Hindlimb muscle (tissue), 1 donor: ENCODE measurements around the gene MYO18A. TPM values are rescaled to one million over a fixed set of nuclear protein-coding genes. Genes with fewer than 3 reads are reported as not detected.

ENCODE experiments used
- DNase-seq: peaks from one replicate; pipeline ENCODE4 v3.0.0-alpha.2; 2013
- polyA plus RNA-seq: library from polyadenylated mRNA; unstranded; fragments of 120-200 nt; gene quantifications from one replicate; pipeline ENCODE4 v1.2.1, GENCODE V29; 2013; ENCODE audit not compliant: insufficient read length

Gene MYO18A
- polyA plus RNA-seq, 1 donor, result 385 TPM

DNA sequence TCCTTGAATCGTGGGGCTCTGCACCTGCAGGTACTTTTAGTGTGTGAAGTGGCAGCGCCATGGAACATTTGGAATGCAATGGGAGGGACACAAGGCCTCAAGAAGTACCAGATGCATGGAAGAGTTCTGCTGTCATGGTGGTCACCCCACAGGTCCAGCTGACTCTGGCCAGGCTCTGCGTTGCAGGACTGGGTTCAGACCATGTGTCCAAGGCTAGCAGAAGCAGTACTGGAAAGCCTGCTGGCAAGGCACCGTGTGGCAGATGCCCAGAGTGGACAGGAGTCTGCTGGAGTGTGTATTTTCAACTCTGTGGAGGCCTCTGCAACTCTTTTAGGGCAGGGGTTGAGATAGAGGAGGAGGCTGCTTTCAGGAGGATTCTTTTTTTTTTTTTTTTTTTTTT lies 135.2 kb downstream of the MYO18A start:
- no peak for DNase-seq

GRCh38 chr17:29043539-29044145 lies 136.6 kb downstream of the MYO18A start:
- no peak for DNase-seq

DNA sequence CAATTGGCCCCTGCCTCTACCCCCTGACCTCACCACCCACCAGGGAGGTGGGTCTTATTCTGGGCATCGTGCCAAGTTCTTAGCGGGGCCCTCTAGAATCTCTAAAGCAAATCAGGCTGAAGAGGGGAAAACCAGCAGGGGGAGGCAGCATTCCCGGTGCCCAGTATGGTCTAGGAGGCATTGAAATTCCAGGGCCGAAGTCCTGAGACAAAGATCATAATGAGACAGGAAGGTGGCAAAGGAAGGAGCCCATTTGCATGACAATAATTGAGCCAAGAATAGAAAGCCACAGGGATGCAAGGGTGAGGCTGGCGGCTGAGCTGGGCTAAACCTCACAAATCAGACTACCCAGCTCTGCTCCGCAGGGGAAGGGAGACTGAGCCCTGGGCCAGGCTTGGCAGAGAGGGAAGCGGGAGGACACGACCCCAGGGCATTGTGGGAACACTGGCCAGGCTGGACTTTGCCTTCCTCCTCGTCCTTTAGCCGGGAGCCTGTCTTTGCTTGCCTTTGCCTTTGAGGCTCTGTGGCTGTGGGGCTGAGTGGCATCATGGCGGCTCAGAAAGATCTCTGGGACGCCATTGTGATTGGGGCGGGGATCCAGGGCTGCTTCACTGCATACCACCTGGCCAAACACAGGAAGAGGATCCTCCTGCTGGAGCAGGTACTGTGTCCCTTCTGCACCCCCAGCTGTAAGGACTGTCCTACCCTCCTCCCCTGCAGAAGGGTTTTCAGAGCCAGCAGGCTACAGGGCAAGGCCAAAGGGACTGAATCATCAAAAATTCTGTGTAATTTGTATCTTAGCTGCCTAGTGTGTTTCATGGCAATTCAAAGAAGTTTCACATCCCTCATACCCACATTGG lies 137.3 kb downstream of the MYO18A start, which contains the start of gene PIPOX:
TSS of gene PIPOX (plus strand) at position 463 of the 860 bp plus-strand sequence. CDS start at position 548, 85 bp downstream.
- DNase-seq, result no peak

GRCh38 chr17:29042026-29042678 lies 138.0 kb downstream of the MYO18A start:
- no peak for DNase-seq

DNA sequence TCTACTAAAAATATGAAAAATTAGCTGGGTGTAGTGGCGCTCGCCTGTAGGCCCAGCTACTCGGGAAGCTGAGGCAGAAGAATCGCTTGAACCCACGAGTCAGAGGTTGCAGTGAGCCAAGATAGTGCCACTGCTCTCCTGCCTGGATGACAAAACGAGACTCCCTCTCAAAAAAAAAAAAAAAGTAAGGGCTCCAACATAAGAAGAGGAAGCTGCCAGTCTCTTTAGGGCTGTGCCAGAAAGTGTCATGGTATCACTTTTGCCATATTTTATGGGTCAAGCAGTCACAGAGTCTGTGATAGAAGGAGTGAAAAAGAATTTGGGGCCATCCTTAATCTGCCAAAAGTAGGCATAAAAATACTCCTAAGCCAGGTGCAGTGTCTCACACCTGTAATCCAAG lies 138.6 kb downstream of the MYO18A start:
- DNase-seq, result no peak

- DNase-seq, result no peak
Measured at GRCh38 chr17:29041091-29041490, 139.1 kb downstream of the MYO18A start.

- DNase-seq, result no peak
Measured at GRCh38 chr17:29039764-29040598, 140.2 kb downstream of the MYO18A start.

DNA sequence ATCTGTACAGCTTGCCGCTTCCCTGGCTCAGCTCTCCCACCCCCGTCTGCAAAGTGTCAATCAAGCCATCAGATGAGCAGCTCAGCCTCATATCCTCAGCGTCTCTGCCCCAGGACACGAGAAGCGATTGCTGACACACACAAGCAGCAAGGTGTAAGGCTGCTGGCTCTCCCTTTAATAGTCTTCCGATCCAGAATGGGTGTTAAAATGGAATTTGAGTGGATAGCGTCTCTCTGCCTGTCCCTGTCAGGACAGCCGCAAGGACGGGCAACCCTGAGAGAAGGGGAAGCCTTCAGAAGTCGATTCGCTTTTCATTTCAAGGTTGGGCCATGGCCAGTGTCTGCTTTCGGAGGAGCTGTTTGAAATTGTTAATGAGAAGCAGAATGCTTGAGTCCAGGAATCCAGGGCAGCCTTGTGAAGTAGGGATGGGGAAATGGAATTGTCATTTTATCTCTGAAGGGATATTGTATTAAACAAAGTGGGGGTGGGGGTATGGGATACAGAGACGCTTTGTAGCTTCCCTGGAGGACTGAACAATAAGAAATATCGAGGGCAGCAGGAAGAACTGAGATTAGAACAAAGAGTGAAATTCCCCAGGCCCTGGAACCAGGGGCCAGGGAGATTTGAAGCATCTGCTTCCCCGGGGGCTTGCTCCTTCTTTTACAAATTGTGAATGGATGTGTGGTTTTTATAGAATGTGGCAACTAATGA lies 142.0 kb downstream of the MYO18A start:
- no peak for DNase-seq

GRCh38 chr17:29037739-29038084 lies 142.5 kb downstream of the MYO18A start:
- DNase-seq, result no peak

DNA sequence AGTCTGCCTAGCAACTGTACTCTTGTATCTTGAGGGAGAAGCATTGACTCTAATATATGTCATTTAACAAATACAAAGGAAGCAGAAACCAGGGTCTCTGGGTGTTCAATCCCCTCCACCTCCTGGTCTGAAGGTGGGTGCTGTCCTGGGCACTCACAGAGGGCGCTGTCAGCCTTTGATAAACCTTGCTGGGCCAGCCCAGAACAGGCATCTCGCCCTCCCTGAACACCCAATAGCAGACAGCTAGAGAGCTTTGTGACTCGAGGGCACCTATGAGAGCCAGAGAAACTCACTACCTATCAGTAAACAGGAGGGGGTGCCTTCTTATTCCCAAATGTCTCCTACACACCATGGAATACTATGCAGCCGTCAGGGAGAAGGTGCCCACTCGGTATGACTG lies 143.6 kb downstream of the MYO18A start:
- DNase-seq, result no peak

- no peak for DNase-seq
Measured at GRCh38 chr17:29034510-29034909, 145.7 kb downstream of the MYO18A start.

DNA sequence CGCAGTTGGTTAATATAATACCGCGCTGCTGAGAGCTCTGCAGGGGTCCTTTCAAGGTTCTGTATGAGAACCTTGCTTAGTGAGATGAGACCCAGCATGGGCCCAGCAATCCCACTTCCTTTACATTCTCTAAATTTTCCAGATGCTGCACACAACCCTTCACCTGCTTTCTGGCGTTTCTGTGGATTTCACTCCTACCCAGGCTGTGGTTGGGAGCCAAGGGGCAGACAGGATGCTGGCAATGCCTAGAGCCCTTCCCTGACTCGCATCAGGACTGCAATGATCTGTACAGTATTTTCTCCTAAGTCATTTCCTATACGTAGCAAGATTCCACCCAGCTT lies 147.4 kb downstream of the MYO18A start:
- DNase-seq, result no peak

DNA sequence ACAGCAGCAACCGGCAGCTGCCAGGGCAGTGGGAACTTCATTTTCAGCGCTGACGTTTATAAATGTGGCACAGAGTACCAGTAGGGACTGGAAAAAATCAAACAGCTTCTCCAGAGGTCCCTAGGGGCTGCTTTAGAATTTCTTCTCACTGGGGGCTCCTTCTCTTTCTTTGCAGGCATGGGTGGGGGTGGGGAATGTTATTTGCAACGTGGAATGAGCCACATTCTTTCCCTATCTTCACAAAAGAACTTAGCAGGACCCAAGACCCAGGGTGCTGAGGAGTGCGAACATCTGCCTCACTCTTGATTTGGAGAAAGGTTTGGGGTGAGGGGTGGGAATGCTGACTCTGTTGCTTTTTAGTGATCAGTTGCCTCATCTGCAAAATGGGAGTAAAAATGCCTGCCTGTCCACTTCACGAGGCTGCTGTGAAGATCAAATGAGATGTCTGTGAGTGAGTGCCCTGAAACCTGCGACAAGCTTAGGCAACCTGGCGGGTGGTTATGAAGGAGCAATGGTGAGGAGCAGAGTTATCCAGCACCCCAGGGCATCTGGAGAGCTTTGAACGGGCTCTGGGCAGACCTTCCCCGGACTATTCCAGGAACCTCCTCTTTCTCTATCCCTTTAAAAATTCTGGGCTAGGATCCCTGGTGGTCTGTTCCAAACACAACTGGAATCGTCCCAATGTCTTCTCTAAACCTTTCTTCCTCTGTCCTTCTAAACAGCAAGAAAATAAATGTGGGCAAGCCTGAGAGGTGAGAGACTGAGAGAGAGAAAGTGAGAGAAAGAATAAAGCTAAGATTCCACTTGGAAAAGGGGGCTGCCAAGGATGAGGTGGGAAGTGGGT lies 148.0 kb downstream of the MYO18A start:
- DNase-seq, result no peak

DNA sequence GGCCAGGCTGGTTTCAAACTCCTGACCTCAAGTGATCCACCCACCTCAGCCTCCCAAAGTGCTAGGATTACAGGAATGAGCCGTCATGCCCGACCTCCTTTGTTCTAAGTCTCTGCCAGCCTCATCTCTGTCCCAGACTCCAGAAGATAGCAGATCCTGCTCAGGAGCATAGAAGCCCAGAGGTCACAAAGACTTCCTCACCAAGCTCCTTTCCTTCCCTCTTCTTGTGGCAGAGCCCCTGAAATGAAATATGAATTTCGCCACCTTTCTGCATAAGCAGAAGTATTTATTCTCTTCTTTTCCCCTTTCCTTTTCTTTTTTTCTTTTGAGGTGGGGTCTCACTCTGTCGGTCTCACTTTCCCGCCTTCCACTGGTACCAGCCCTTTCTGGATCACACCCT lies 148.7 kb downstream of the MYO18A start:
- no peak for DNase-seq

- no peak for DNase-seq
Measured at GRCh38 chr17:29024316-29024952, 155.8 kb downstream of the MYO18A start.

DNA sequence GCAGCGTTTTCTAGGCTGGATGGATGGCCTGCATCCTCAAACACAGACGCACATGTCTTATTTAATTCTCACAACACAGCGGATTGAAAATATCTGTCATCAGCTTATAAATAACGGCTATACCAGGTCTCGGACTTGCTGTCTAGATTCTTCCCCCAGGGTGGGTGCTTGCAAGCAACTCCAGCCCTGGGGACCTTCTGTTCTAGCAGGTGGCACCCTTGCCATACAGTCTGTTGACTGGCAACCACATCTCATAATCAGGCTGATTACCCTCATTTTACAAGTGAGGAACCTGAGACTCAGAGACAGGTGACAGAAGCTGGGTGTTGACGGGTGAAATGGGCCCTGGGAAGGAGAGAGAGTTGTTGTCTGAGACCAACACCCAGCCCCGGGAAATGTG lies 158.1 kb downstream of the MYO18A start:
- DNase-seq, result no peak

GRCh38 chr17:29021226-29021625 lies 159.0 kb downstream of the MYO18A start:
- DNase-seq, result no peak
